GM12872 (cell line): ENCODE data around the gene GNAI2.

Experiments used
- TF ChIP-seq, protein P1 (sequence below): IDR thresholded peaks from 3 replicates; pipeline ENCODE4 v1.5.1; 2011; ENCODE audit warnings: low read depth, mild to moderate bottlenecking, low read length, moderate library complexity; ENCODE audit not compliant: insufficient read depth

GNAI2 gene

DNA sequence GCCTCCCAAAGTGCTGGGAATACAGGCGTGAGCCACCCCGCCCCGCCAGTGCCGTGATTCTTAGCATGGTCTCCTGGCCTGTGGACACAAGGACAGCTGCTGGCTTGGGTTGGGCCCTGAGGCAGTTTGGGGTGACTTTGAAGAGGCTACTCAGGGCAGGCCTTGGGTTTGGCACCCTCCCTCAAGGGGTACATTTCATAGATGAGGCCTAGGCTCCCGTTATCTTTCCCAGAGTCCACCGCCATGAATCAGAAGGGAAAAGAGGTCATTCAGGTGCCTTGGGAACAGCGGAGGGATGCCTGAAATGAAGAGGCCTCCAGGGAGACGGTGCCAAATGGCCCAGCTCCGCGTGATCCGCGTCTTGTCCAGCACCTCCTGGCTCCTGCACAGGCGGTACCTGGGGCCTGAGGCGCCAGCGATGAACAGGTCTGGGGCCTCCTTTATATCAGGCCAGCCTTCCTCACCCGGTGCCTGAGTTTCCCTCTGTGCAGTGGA is 9.3 kb downstream of the GNAI2 start:
- TF ChIP-seq, protein P1, sequence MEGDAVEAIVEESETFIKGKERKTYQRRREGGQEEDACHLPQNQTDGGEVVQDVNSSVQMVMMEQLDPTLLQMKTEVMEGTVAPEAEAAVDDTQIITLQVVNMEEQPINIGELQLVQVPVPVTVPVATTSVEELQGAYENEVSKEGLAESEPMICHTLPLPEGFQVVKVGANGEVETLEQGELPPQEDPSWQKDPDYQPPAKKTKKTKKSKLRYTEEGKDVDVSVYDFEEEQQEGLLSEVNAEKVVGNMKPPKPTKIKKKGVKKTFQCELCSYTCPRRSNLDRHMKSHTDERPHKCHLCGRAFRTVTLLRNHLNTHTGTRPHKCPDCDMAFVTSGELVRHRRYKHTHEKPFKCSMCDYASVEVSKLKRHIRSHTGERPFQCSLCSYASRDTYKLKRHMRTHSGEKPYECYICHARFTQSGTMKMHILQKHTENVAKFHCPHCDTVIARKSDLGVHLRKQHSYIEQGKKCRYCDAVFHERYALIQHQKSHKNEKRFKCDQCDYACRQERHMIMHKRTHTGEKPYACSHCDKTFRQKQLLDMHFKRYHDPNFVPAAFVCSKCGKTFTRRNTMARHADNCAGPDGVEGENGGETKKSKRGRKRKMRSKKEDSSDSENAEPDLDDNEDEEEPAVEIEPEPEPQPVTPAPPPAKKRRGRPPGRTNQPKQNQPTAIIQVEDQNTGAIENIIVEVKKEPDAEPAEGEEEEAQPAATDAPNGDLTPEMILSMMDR = no peak

DNA sequence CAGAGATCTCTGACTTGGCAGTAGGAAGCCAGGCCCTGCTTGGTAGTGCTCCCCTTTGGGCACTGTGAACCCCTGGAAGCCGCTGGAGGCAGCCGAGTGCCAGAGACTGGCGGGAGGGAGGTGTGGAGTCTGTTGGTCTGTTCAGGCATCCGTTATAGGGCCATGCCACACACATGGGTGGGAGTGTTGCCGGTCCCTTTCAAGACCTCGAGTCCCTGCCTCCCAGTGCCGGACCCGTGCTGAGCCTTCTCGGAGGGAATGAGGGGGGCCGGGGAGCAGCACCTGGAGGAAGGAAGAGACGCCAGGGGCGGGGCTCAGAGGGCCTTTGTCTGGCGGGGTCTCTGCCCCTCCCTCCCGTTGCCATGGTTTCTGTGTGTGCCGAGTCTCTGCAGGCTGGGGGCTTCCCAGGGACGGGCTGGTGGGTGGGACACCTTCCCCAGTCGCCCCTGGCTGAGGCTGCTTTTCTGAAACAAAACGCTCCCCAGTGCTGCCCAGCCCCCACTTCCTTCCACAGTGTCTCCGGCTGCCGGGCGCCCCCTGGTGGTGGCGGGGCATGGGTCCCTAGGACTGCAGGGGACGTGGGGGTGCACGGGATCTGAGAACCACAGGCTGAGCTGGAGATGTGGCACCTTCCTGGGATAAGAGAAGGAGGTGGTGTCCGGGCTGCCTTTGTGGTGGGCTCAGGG is 10.0 kb downstream of the GNAI2 start:
- TF ChIP-seq, protein P1 = peak; percentile 93

DNA sequence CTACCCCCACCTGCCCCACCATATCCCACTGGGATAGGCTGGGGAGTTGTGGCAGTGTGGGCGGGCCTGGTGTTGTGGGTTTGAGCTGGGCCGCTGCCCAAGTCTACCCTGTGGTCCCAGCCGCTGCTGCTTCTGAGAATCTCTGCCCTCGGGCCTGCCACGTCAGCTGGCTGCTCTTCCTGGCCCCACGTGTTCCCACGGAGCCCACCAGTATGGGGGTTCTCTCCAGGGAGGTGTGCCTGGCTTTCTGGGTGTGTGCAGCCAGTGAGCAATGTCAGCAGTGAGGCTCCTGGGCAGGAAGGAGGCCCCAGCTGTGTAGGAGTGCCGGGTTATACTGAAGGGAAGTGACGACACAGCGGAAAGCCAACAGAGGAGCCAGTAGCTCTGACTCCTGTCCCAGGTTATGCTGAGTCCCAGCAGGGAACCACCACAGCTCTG is 10.5 kb downstream of the GNAI2 start:
- TF ChIP-seq, protein P1 = no peak

DNA sequence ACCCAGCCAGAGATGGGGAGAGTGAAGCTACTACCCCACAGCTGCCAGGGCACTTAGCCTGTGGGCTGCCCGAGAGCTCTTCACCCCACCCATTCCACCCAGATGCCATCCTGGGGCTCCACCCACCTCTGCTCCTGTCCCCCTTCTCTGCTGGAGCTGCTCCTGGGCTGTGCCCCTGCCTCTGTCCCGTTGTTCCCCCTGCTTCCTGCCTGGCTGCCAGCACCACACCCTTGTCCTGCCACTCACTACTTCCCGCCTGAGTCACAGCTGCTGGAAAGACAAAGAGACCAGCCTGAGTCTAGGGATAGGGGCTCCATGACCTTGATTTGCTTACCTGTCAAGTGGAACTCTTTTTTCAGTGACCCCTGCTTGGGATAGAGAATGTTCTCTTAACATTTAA is 12.4 kb downstream of the GNAI2 start:
- TF ChIP-seq, protein P1 = no peak

DNA sequence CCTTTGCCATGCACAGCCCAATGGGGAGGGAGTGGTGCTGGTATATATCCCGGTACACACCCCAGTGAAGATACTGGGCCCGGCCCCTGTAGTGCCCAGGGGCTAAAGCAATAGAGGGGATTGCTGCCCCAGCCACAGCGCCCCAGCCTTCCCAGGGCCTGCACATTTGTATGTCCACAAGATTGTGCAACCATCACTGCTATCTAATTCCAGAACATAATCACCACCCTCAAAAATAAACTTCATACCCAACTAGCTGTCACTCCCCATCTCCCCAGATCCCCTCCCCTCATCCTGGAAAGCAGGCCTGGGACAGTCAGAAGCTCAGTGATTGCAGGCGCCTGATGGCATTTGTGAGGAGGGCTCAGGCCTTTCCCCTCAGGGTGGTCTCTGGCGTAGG is 13.5 kb downstream of the GNAI2 start:
- TF ChIP-seq, protein P1 = no peak

DNA sequence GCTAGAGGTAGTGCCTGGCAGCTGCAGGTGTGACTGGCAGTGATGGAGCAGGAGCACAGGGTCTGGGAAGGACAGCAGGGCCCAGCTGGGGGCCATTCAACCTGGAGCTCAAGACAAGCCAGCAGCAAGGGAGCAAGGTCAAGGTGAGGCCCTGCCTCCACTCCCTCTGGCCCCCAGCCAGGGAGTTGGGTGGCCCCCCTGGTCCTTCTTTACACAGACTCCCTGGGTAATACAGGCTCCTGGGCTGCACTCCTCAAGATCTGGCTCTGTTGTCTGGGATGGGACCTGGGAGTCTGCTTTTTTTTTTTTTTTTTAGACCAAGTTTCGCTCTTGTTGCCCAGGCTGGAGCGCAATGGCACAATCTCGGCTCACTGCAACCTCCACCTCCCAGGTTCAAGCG is 14.5 kb downstream of the GNAI2 start:
- TF ChIP-seq, protein P1 = no peak

DNA sequence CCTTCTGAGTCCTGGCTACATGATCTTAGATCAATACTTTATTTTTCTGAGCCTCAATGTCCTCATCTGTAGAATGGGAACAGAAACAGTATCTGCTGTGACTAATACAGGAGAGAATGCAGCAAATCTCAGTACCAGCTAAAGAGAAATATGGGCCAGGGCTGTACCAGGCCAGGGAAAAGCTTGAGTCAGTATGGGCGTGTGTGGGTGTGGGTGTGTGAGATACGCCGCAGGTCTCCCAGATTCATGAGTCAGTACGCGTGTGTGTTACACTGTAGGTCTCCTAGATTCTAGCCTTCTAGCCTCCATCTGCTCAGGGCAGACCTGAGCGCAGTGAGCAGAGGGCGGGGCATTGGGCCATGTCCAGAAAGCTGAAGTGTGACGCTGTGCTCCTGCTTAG is 15.2 kb downstream of the GNAI2 start:
- TF ChIP-seq, protein P1 = no peak
